Upper lobe of right lung (tissue), 1 donor: Measurements from ENCODE around the gene SDS. TPM values are rescaled to one million over a fixed set of nuclear protein-coding genes. Genes with fewer than 3 reads are reported as not detected.

Source experiments
- ATAC-seq: fragments of 200-7000 bp; cut with Tn5 transposase; one replicate; pipeline ENCODE4 v1.9.1; 2020; ENCODE audit warnings: mild to moderate bottlenecking, moderate library complexity
- DNase-seq: peaks from one replicate; pipeline ENCODE4 v3.0.0-alpha.2; 2020
- H3K27ac ChIP-seq: fragments of 200-600 bp; one replicate; pipeline ENCODE4 v1.8.0; 2022
- H3K27me3 ChIP-seq: fragments of 200-600 bp; one replicate; pipeline ENCODE4 v1.8.0; 2022; ENCODE audit warnings: mild to moderate bottlenecking
- H3K36me3 ChIP-seq: fragments of 200-600 bp; one replicate; pipeline ENCODE4 v1.8.0; 2022
- H3K4me1 ChIP-seq: fragments of 200-600 bp; one replicate; pipeline ENCODE4 v1.8.0; 2022
- H3K4me3 ChIP-seq: fragments of 200-600 bp; one replicate; pipeline ENCODE4 v1.8.0; 2022; ENCODE audit warnings: mild to moderate bottlenecking
- H3K9me3 ChIP-seq: fragments of 200-600 bp; one replicate; pipeline ENCODE4 v1.8.0; 2022
- CTCF ChIP-seq: fragments of 200-600 bp; IDR thresholded peaks from one replicate; pipeline ENCODE4 v1.8.0; 2022; ENCODE audit warnings: antibody characterized with exemption
- intact Hi-C: fragments of 100-400 bp; cut with DNase I; formaldehyde crosslinking; loops from one replicate; pipeline ENCODE4 v1.11.0; 2022
- total RNA-seq: library from RNA; stranded (reverse); fragmentation: NEBNext Ultra II Directional; extraction: Animal tissue kit (Norgen Biotek cat#: 25700); gene quantifications from one replicate; pipeline ENCODE4 v1.2.1, GENCODE V29; 2021
- donor health status: DM: no; HTN: yes; CAD: no; lungs with severe emphysema.

SDS gene
- total RNA-seq, 1 donor from 2014 or later, result 2.4 TPM

GRCh38 chr12:113439606-113440030 is 35.9 kb upstream of the SDS start:
- Histone ChIP-seq H3K9me3 (no peaks in the 10 kb centered on the region), H3K36me3 (no peaks in the 10 kb centered on the region), H3K4me3 (no peak overlapping the region), H3K27me3 (peaks cover 9% of the 10 kb centered on the region), H3K27ac (no peak overlapping the region), H3K4me1 (no peaks in the 10 kb centered on the region)
- ATAC-seq, result peak; percentile 40
- TF ChIP-seq CTCF, result peak; percentile 55
- intact Hi-C loops, result no loop called here
- no peak for DNase-seq

- no peak for ATAC-seq
- intact Hi-C loops, result no loop called here
These were observed 35.6 kb upstream of the SDS start for GRCh38 chr12:113439301-113439597.

GRCh38 chr12:113438523-113439300 is 35.0 kb upstream of the SDS start:
- ATAC-seq (no peak), DNase-seq (no peak)
- intact Hi-C loops, result no loop called here

More at GRCh38 chr12:113439301-113439597, 35.6 kb upstream of the SDS start:
- H3K9me3 ChIP-seq, result no peaks in the 10 kb centered on the region
- no peak for DNase-seq
- no peak overlapping the region for H3K4me3 ChIP-seq
- no peak overlapping the region for H3K27ac ChIP-seq
- no peak for TF ChIP-seq CTCF
- no peaks in the 10 kb centered on the region for H3K4me1 ChIP-seq
- H3K27me3 ChIP-seq, result peaks cover 9% of the 10 kb centered on the region
- no peaks in the 10 kb centered on the region for H3K36me3 ChIP-seq

GRCh38 chr12:113437729-113438100 is 34.0 kb upstream of the SDS start:
- Histone ChIP-seq H3K4me3 (no peak overlapping the region), H3K27ac (no peak overlapping the region), H3K9me3 (no peaks in the 10 kb centered on the region), H3K27me3 (no peaks in the 10 kb centered on the region), H3K4me1 (no peaks in the 10 kb centered on the region), H3K36me3 (no peaks in the 10 kb centered on the region)
- ATAC-seq (no peak), DNase-seq (no peak)
- TF ChIP-seq CTCF, result no peak
- intact Hi-C loops, result no loop called here

More at GRCh38 chr12:113438523-113439300, 35.0 kb upstream of the SDS start:
- H3K27ac ChIP-seq, result no peak overlapping the region
- peaks cover 4% of the 10 kb centered on the region for H3K27me3 ChIP-seq
- no peak for TF ChIP-seq CTCF
- no peaks in the 10 kb centered on the region for H3K4me1 ChIP-seq
- H3K4me3 ChIP-seq, result no peak overlapping the region
- no peaks in the 10 kb centered on the region for H3K36me3 ChIP-seq
- H3K9me3 ChIP-seq, result no peaks in the 10 kb centered on the region

- intact Hi-C loops, result no loop called here
- no peaks in the 10 kb centered on the region for H3K9me3 ChIP-seq
- H3K4me3 ChIP-seq, result no peak overlapping the region
- no peak for TF ChIP-seq CTCF
- H3K27me3 ChIP-seq, result no peaks in the 10 kb centered on the region
- H3K4me1 ChIP-seq, result no peaks in the 10 kb centered on the region
- no peaks in the 10 kb centered on the region for H3K36me3 ChIP-seq
- no peak overlapping the region for H3K27ac ChIP-seq
- DNase-seq (no peak), ATAC-seq (no peak)
These were observed 33.5 kb upstream of the SDS start for GRCh38 chr12:113436993-113437728.
